Measurements from ENCODE around the gene CNIH4. TPM values are rescaled to one million over a fixed set of nuclear protein-coding genes. Genes with fewer than 3 reads are reported as not detected.

CNIH4 gene
- total RNA-seq, 1 experiment from 2014 or later: 96.1 TPM

DNA sequence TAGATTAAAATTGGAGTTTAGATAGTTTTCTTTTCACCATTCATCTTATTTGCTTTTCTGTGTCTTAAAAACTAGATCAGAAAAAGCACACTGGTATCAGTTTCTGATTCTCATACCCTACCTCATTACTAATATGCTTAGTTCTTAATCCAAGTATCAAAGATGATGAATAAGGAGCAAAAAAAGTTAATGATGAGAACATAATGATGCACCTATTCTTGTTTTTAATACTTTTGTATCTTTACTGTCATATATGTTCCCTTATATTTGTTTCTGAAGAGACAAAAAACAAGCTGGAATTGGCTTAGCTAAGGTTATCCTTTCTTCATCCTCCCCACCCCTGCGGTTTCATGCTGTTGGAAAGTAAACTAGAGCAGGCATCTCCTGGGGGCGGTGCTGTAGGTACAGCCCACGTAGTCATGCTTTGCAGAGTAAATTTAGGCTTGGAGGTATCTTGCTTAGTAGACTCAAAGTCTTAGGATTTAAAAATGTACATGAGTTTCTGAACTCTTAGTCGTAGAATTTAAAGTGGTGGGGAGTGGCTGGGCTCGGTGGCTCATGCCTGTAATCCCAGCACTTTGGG, 16.4 kb downstream of the CNIH4 start:
- H3K27me3 ChIP-seq (ENCODE audit: control insufficient read depth, insufficient read depth, low read length): no peaks in the 10 kb centered on the region
- peaks cover 25% of the 10 kb centered on the region for H3K36me3 ChIP-seq (replicated peaks; ENCODE audit: control insufficient read depth, insufficient read depth, low read length)
- no peak overlapping the region for H3K4me3 ChIP-seq (ENCODE audit: insufficient read depth, low read depth, low read length)
- DNase-seq: no peak

DNA sequence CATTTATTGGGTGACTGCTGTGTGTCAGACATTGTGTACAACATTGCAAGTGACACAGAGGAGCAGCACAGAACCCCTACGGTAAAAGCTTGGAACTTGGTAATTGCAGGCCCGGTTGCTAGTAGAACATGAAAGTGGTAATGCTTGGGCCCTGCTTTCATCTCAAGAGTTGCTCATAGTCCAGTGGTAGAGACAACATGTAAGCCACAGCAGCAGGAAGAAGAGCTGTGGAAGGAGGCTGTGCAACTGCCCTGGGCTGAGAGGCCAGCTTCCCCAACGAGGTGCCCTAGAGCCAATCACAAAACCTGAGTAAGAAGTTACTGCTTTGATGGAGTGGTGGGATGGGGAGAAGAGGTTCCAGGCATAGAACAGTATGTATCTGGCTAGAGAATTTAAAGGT, 18.4 kb downstream of the CNIH4 start:
- no peak overlapping the region for H3K4me3 ChIP-seq (ENCODE audit: insufficient read depth, low read depth, low read length)
- peaks cover 20% of the 10 kb centered on the region for H3K36me3 ChIP-seq (replicated peaks; ENCODE audit: control insufficient read depth, insufficient read depth, low read length)
- no peak for DNase-seq
- no peaks in the 10 kb centered on the region for H3K27me3 ChIP-seq (ENCODE audit: control insufficient read depth, insufficient read depth, low read length)

DNA sequence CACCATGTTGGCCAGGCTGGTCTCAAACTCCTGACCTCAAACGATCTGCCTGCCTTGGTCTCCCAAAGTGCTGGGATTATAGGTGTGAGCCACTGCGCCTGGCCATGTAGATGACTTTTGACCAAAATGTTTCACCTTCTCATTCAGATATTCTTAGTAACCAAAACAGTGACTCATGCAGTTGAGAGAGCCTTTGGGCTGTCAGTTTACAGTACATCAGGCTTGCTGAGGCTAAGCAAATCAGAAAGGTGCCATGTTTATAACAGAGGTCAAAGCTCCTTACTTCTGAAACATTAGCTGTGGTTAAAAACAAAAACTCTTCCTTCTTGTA, 21.0 kb downstream of the CNIH4 start:
- H3K4me3 ChIP-seq (ENCODE audit: insufficient read depth, low read depth, low read length): no peak overlapping the region
- DNase-seq: no peak
- H3K27me3 ChIP-seq (ENCODE audit: control insufficient read depth, insufficient read depth, low read length): no peaks in the 10 kb centered on the region
- peaks cover 17% of the 10 kb centered on the region for H3K36me3 ChIP-seq (replicated peaks; ENCODE audit: control insufficient read depth, insufficient read depth, low read length)

DNA sequence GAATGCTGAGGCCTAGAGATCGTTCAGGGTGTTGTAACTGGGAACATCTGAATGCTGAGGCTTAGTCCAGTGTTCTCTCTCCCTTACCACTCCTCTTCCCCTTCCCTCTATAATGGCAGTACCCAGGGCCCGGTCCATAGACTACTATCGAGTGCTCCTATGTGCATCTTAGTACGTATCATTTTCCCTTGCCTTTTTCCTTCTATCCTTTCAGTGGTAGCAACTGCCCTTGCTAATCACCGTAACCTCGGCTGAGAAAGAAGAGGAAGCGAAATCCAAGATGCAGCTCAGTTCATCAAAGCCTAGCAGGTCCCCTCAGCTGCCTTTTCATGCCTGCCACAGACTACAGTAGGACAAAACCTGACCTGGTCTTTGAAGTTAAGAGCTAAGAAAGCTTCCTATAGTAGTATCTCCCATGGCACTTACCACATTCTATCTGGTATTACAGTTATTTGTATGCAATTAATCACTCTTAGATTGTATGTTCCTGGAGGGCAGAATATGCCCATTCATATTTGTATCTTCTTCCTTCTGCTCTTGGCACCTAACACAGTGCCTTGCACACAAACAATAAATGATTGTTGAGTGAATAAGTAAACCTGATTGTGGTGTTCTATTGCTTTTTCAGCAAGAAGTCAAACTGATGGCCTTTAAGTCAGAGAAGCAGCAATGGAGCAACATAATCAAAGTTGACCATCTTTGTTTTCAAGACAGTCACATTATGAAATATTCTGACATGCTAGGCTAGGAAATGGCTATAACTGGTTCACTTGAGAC, 22.4 kb downstream of the CNIH4 start:
- H3K36me3 ChIP-seq (replicated peaks; ENCODE audit: control insufficient read depth, insufficient read depth, low read length): peaks cover 17% of the 10 kb centered on the region
- DNase-seq: no peak
- H3K4me3 ChIP-seq (ENCODE audit: insufficient read depth, low read depth, low read length): no peak overlapping the region
- H3K27me3 ChIP-seq (ENCODE audit: control insufficient read depth, insufficient read depth, low read length): no peaks in the 10 kb centered on the region

DNA sequence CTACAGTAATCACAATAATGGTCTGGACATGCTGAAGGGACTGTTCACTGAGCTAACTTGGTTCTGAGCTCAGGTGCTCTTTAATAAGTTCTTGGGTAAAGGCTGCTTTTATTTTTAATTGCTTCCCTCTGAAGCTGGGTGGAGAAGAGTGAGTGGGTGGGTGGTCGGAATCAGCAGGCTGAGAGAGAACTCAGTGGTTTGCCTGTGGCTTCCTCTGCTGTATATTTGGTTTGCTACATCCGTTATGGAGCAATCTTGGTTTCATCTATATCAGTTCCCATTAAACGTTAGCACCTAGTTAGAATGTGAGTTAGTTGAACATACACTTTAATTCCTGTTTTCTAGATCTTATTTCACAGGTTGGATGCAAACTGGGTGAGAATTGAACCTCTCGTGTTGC, 23.3 kb downstream of the CNIH4 start:
- H3K27me3 ChIP-seq (ENCODE audit: control insufficient read depth, insufficient read depth, low read length): no peaks in the 10 kb centered on the region
- H3K4me3 ChIP-seq (ENCODE audit: insufficient read depth, low read depth, low read length): no peak overlapping the region
- peaks cover 13% of the 10 kb centered on the region for H3K36me3 ChIP-seq (replicated peaks; ENCODE audit: control insufficient read depth, insufficient read depth, low read length)
- DNase-seq: no peak

DNA sequence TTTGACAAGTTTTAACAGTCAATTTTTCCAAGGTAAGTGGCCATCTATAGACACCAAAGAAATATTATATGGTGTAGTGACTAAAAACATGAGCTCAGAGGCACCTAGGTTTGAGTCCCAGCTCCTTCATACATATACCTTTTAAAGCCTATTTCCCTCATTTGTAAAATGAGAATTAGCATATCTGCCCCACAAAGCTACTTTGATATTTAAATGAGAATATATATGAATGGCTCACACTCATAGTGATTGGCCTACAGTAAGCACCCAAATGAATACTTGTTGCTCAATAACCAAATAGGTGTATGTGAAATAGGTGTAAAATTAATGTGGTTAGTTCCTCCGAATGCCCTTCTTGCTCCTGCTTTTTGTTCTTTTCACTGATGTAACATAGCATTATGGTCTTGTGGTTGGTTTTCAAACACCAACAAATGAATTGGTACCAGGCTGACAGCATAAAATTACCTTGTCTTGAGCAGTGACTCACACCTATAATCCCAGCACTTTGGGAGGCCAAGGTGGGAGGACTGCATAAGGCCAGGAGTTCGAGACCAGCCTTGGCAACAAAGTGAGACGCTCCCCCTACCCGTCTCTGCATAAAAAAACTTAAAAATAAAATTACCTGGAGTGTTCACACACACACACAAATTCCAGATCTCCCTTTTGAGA, 25.3 kb downstream of the CNIH4 start:
- Histone ChIP-seq H3K36me3 (replicated peaks; ENCODE audit: control insufficient read depth, insufficient read depth, low read length) (peaks cover 3% of the 10 kb centered on the region), H3K27me3 (ENCODE audit: control insufficient read depth, insufficient read depth, low read length) (no peaks in the 10 kb centered on the region), H3K4me3 (ENCODE audit: insufficient read depth, low read depth, low read length) (no peak overlapping the region)
- no peak for DNase-seq

DNA sequence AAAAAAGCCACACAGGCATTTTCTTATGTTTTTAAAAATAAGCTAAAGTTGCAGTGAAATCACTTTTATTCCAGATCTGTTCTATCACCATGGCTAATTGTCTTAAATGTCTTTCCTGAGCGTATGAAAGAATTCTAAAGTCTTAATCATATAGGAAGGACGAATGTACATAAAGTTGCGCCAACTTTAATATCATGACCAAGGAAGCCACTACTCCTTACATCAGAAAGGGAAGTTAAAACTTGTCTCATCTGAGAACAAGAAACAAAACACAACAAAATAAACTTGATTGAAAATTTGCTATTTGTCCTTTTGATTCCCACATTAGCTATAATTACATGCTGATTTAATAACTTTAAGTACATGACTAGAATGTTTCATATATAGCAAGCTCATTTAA, 26.5 kb downstream of the CNIH4 start:
- Histone ChIP-seq H3K4me3 (ENCODE audit: insufficient read depth, low read depth, low read length) (no peak overlapping the region), H3K36me3 (replicated peaks; ENCODE audit: control insufficient read depth, insufficient read depth, low read length) (0 out of 2 replicates have a peak, but pooled peaks cover 1% of the 10 kb centered on the region), H3K27me3 (ENCODE audit: control insufficient read depth, insufficient read depth, low read length) (no peaks in the 10 kb centered on the region)
- DNase-seq: no peak

DNA sequence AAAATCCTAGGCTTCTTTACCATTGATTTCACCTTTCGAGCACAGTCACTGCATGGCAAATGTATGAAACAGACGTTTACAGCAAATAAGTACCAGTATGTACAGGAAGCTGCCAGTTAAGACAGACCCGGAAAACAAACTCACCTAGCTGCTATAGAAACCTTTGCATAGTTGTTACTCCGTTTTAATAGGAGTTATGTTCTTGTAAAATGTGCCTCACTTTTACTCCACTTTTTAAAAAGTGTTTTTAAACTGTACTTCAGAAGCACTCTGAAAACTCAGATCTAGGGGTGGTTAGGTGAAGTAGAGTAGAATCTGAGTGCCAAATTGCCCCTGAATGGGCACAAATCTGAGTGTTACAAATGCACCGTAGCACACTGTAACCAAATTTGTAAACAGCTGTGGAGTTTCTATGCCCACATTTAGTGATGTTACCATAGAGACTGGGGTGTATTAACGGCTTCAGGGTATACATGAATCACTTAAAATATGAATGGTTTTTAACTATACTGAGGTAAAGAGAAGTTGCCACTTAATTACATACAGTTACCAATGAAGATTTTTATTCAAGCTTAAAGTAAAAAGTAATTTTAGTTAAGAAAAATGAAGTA, 30.7 kb downstream of the CNIH4 start:
- H3K4me3 ChIP-seq (ENCODE audit: insufficient read depth, low read depth, low read length): no peak overlapping the region
- H3K36me3 ChIP-seq (replicated peaks; ENCODE audit: control insufficient read depth, insufficient read depth, low read length): peaks cover 7% of the 10 kb centered on the region
- DNase-seq: no peak
- no peaks in the 10 kb centered on the region for H3K27me3 ChIP-seq (ENCODE audit: control insufficient read depth, insufficient read depth, low read length)

DNA sequence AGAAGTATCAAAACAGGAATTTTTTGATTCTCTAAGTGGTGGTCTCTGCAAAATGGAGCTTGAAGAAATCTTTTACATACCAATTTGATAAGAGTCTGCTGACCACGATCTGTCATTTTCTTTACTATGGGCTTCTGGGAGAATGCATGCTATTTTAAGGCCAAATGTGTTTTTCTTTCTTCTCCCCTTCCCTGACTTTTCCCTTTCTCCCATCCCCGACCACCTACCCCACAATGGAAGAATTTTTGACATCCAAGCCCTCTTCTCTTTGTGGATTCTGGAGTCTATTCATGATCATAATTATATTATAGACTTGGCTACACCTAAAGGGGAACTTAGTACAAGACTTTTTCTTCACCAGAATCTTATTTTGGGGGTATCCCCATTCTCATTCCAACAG, 31.3 kb downstream of the CNIH4 start:
- DNase-seq: no peak

DNA sequence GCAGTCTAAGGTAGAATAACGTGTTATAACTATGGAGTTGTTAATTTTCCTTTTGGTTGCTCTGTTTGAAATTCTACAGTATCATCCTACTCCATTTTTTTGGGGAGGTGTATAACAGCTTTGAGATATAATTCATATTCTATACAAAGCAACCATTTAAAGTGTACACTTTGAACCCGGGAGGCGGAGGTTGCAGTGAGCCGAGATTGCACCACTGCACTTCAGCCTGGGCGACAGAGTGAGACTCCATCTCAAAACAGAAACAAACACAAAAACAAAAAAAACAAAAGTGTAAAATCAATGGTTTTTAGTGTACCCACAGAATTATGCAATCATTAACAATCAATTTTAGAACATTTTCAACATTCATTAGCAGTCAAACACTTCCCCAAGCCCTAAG, 33.8 kb downstream of the CNIH4 start:
- DNase-seq: no peak
- H3K27me3 ChIP-seq (ENCODE audit: control insufficient read depth, insufficient read depth, low read length): no peaks in the 10 kb centered on the region
- peaks cover 20% of the 10 kb centered on the region for H3K36me3 ChIP-seq (replicated peaks; ENCODE audit: control insufficient read depth, insufficient read depth, low read length)
- H3K4me3 ChIP-seq (ENCODE audit: insufficient read depth, low read depth, low read length): no peak overlapping the region

More for the DNA sequence above, 31.3 kb downstream of the CNIH4 start:
- Histone ChIP-seq H3K36me3 (replicated peaks; ENCODE audit: control insufficient read depth, insufficient read depth, low read length) (peaks cover 9% of the 10 kb centered on the region), H3K4me3 (ENCODE audit: insufficient read depth, low read depth, low read length) (no peak overlapping the region), H3K27me3 (ENCODE audit: control insufficient read depth, insufficient read depth, low read length) (no peaks in the 10 kb centered on the region)

DNA sequence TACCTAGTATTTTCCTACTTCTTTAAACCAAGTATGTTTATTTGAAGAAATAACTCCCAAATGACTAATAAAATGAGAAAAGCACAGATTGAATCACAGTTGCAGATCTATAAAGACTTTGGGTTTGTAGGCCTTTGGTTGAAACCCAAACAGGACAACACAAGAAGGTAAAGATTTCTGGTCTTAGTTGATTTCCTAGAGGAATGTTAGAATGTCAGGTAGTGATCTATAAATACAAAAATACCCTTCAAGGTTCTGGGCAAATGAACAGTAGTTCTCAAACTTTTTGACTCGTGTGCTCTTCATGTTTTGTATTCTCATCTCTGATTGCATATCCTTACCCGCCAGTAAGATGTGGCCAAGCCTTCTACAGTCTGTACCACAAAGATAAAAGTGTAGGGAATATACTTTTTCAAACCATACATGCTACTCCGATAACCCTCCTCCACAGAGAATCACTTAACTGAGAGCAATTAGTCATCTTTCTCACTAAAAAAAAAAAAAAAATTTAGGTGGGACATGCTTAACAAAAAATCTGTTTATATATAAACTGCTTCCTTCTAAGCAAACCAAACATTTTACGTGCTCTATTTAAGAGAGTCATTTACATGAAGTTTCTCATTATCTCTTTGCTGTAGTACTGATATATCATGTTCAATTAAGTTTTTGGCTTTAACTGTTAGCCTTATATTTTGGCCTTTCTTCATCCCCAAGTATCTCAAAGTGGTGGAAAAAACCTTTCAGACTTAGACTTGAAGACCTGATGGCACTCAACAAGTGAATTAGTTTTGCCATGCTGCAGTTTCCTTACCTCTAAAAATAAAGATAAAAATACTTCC, 36.0 kb downstream of the CNIH4 start:
- DNase-seq: no peak
- H3K36me3 ChIP-seq (replicated peaks; ENCODE audit: control insufficient read depth, insufficient read depth, low read length): peaks cover 29% of the 10 kb centered on the region

DNA sequence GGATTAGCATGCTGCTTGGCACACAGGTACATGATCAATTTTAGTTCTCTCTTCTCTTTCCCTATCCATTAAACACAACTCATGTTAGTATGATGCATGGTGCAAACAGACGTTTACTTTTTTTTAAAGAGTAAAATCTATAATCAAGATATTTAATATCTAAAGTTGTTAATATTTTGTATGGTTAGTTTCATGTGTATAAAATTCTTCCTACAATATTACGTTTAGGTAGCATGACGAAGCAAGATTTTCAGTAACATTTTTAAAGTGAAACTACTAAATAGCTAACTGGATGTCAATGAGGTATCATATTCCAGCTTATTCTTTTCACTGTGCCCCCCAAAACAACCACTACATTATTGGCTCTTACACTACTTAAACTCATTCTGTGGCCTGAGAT, 36.6 kb downstream of the CNIH4 start:
- Histone ChIP-seq H3K4me3 (ENCODE audit: insufficient read depth, low read depth, low read length) (no peak overlapping the region), H3K36me3 (replicated peaks; ENCODE audit: control insufficient read depth, insufficient read depth, low read length) (peaks cover 32% of the 10 kb centered on the region), H3K27me3 (ENCODE audit: control insufficient read depth, insufficient read depth, low read length) (no peaks in the 10 kb centered on the region)
- no peak for DNase-seq

More for the DNA sequence above, 36.0 kb downstream of the CNIH4 start:
- Histone ChIP-seq H3K27me3 (ENCODE audit: control insufficient read depth, insufficient read depth, low read length) (no peaks in the 10 kb centered on the region), H3K4me3 (ENCODE audit: insufficient read depth, low read depth, low read length) (no peak overlapping the region)

DNA sequence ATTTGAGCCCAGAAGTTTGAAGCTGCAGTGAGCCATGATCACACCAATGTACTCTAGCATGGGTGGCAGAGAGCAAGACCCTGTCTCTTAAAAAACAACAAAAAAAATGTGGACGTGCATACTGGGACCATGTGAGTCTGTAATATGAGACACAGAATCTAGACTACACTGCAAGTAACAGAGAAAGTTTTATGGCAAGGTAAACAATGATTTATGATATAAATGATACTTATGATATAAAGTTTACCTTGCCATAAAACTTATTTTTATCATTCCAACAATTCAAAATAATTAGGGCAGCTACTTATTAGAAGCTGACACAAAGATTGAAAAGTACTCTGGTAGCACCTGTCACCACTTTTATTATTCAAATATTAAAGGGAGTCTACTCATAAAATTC, 43.2 kb downstream of the CNIH4 start:
- no peak for DNase-seq
- H3K4me3 ChIP-seq (ENCODE audit: insufficient read depth, low read depth, low read length): no peak overlapping the region
- H3K27me3 ChIP-seq (ENCODE audit: control insufficient read depth, insufficient read depth, low read length): no peaks in the 10 kb centered on the region
- peaks cover 36% of the 10 kb centered on the region for H3K36me3 ChIP-seq (replicated peaks; ENCODE audit: control insufficient read depth, insufficient read depth, low read length)

DNA sequence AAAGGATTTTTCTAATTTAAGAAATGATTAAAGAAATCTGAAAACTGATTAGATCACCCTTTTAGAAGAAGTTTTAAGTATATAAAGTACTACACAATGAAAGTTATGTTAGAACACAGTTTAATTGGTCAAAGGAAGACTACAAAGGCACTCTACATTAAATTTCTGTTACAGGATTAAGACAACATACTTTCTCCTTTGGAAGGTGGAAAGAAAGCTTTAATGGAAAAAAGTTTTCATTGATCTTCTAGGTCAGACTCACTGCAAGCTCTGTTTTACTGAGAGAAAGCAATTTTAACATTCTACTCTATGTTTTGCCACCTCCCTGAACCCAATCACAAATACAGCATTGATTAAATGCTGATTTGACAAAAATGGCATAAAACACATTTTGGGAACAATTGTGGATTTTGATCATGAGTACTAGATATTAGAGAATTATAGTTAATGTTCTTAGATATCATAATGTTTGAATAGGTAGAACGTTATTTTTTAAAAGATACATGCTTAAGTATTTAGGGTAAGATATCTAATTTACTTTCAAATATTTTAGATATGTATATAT, 45.9 kb downstream of the CNIH4 start:
- Histone ChIP-seq H3K36me3 (replicated peaks; ENCODE audit: control insufficient read depth, insufficient read depth, low read length) (peaks cover 29% of the 10 kb centered on the region), H3K27me3 (ENCODE audit: control insufficient read depth, insufficient read depth, low read length) (no peaks in the 10 kb centered on the region), H3K4me3 (ENCODE audit: insufficient read depth, low read depth, low read length) (no peak overlapping the region)
- no peak for DNase-seq
